Measurements from ENCODE around the gene ADAMTS10. TPM values are rescaled to one million over a fixed set of nuclear protein-coding genes. Genes with fewer than 3 reads are reported as not detected.

Gene ADAMTS10
- total RNA-seq, 2 experiments from 2014 or later = not detected

GRCh38 chr19:8608941-8609278 is 1.6 kb downstream of the ADAMTS10 start:
- H3K79me2 ChIP-seq (ENCODE audit: insufficient read depth, low read depth, low read length) = no peaks in the 10 kb centered on the region
- ChIA-PET POLR2A (no interaction called here), CTCF (ENCODE audit: unreplicated experiment) (no interaction called here)
- no peaks in the 10 kb centered on the region for H3K9me2 ChIP-seq (ENCODE audit: insufficient read depth, low read length)
- BruUV-seq (replicated peaks) = no TSS peak
- no peak overlapping the region for H3K4me2 ChIP-seq (ENCODE audit: low read length)
- H4K20me1 ChIP-seq (ENCODE audit: insufficient read depth, low read length) = no peaks in the 10 kb centered on the region
- DNase-seq (ENCODE audit: low spot score) = no peak
- H3K4me1 ChIP-seq (ENCODE audit: insufficient read depth, low read length, poor library complexity, severe bottlenecking) = no peaks in the 10 kb centered on the region
- H3K4me3 ChIP-seq (ENCODE audit: low read depth, low read length, poor library complexity, severe bottlenecking) = no peak overlapping the region
- TF ChIP-seq EZH2phosphoT487 (IDR thresholded peaks at IDR 0.05; ENCODE audit: borderline replicate concordance, low read depth, low read length) (no peak), CTCF (conservative IDR thresholded peaks at IDR 0.05; ENCODE audit: low read length) (no peak)
- no peak overlapping the region for H2AFZ ChIP-seq (ENCODE audit: low read length)
- no peak overlapping the region for H3K27ac ChIP-seq (ENCODE audit: low read depth, low read length, poor library complexity, severe bottlenecking)
- H3K9me3 ChIP-seq (ENCODE audit: low read length) = no peaks in the 10 kb centered on the region
- H3K36me3 ChIP-seq (ENCODE audit: insufficient read depth, low read length) = no peaks in the 10 kb centered on the region
- intact Hi-C loops (cut with micrococcal nuclease; ENCODE audit: unreplicated experiment) = no loop called here

GRCh38 chr19:8607386-8607785 is 3.1 kb downstream of the ADAMTS10 start:
- H3K4me3 ChIP-seq (ENCODE audit: low read depth, low read length, poor library complexity, severe bottlenecking) = no peak overlapping the region
- no peaks in the 10 kb centered on the region for H4K20me1 ChIP-seq (ENCODE audit: insufficient read depth, low read length)
- H3K4me1 ChIP-seq (ENCODE audit: insufficient read depth, low read length, poor library complexity, severe bottlenecking) = no peaks in the 10 kb centered on the region
- no peaks in the 10 kb centered on the region for H3K79me2 ChIP-seq (ENCODE audit: insufficient read depth, low read depth, low read length)
- BruUV-seq (replicated peaks) = no TSS peak
- intact Hi-C loops (cut with micrococcal nuclease; ENCODE audit: unreplicated experiment) = no loop called here
- H3K9me3 ChIP-seq (ENCODE audit: low read length) = no peaks in the 10 kb centered on the region
- ChIA-PET POLR2A (no interaction called here), CTCF (ENCODE audit: unreplicated experiment) (no interaction called here)
- H3K27ac ChIP-seq (ENCODE audit: low read depth, low read length, poor library complexity, severe bottlenecking) = no peak overlapping the region
- no peak for TF ChIP-seq EZH2phosphoT487 (IDR thresholded peaks at IDR 0.05; ENCODE audit: borderline replicate concordance, low read depth, low read length)
- TF ChIP-seq CTCF (conservative IDR thresholded peaks at IDR 0.05; ENCODE audit: low read length) = no peak
- no peaks in the 10 kb centered on the region for H3K36me3 ChIP-seq (ENCODE audit: insufficient read depth, low read length)
- no peak for DNase-seq (ENCODE audit: low spot score)
- no peak overlapping the region for H3K4me2 ChIP-seq (ENCODE audit: low read length)
- no peaks in the 10 kb centered on the region for H3K9me2 ChIP-seq (ENCODE audit: insufficient read depth, low read length)
- no peak overlapping the region for H2AFZ ChIP-seq (ENCODE audit: low read length)

- ChIA-PET CTCF (ENCODE audit: unreplicated experiment) (no interaction called here), POLR2A (no interaction called here)
- DNase-seq (ENCODE audit: low spot score) = no peak
- TF ChIP-seq CTCF (conservative IDR thresholded peaks at IDR 0.05; ENCODE audit: low read length) = no peak
- no peak for TF ChIP-seq EZH2phosphoT487 (IDR thresholded peaks at IDR 0.05; ENCODE audit: borderline replicate concordance, low read depth, low read length)
- H3K9me3 ChIP-seq (ENCODE audit: low read length) = no peaks in the 10 kb centered on the region
- no TSS peak for BruUV-seq (replicated peaks)
- intact Hi-C loops (cut with micrococcal nuclease; ENCODE audit: unreplicated experiment) = no loop called here
- H3K4me1 ChIP-seq (ENCODE audit: insufficient read depth, low read length, poor library complexity, severe bottlenecking) = no peaks in the 10 kb centered on the region
- no peaks in the 10 kb centered on the region for H3K79me2 ChIP-seq (ENCODE audit: insufficient read depth, low read depth, low read length)
- H3K4me2 ChIP-seq (ENCODE audit: low read length) = no peak overlapping the region
- no peaks in the 10 kb centered on the region for H3K9me2 ChIP-seq (ENCODE audit: insufficient read depth, low read length)
- H3K36me3 ChIP-seq (ENCODE audit: insufficient read depth, low read length) = no peaks in the 10 kb centered on the region
- no peak overlapping the region for H2AFZ ChIP-seq (ENCODE audit: low read length)
- H3K4me3 ChIP-seq (ENCODE audit: low read depth, low read length, poor library complexity, severe bottlenecking) = no peak overlapping the region
- no peaks in the 10 kb centered on the region for H4K20me1 ChIP-seq (ENCODE audit: insufficient read depth, low read length)
- no peak overlapping the region for H3K27ac ChIP-seq (ENCODE audit: low read depth, low read length, poor library complexity, severe bottlenecking)
Measured at GRCh38 chr19:8605514-8605913, 5.0 kb downstream of the ADAMTS10 start.

Data from OCI-LY7 (cell line).